B cell (primary cell): Measurements from ENCODE around the gene ARHGEF6. TPM values are rescaled to one million over a fixed set of nuclear protein-coding genes. Genes with fewer than 3 reads are reported as not detected.
A peak's percentile ranks its signal among the peaks of the same experiment; 100 is the strongest.

Source experiments
- ATAC-seq: fragments of 200-7000 bp; cut with Tn5 transposase; one replicate; pipeline ENCODE4 v1.10.0; 2021; ENCODE audit warnings: low read depth, mild to moderate bottlenecking, moderate number of reproducible peaks, moderate library complexity
- CTCF ChIA-PET: fragments of 350-600 bp; sonication (Branson Sonifier 250); formaldehyde crosslinking; loops from one replicate; lab custom pipeline; 2021; ENCODE audit warnings: antibody characterized with exemption, inconsistent platforms; lab: Charles Lee
- POLR2A ChIA-PET: fragments of 350-600 bp; sonication (Branson Sonifier 250); formaldehyde crosslinking; loops from one replicate; lab custom pipeline; 2021; ENCODE audit warnings: antibody characterized with exemption; lab: Charles Lee
- DNase-seq: peaks from one replicate; pipeline ENCODE4 v3.0.0; 2013
- H2AFZ ChIP-seq: 2 replicates; pipeline ENCODE4 v1.6.1; 2012; ENCODE audit warnings: mild to moderate bottlenecking, low read depth, low read length; ENCODE audit not compliant: insufficient read depth, poor library complexity, severe bottlenecking
- H3K27ac ChIP-seq, 2 donors: 1 replicate in 1 of 2; 2 replicates in 1 of 2; pipeline ENCODE4 v1.5.1; 2012 to 2013; ENCODE audit warnings: low read length in 2 of 2, mild to moderate bottlenecking in 2 of 2, moderate library complexity in 1 of 2
- H3K27me3 ChIP-seq, 4 experiments: fragments of 200-600 bp in 1 of 4; sonication (generic) in 1 of 4; replicated peaks in 1 of 4; 1 replicate in 2 of 4; 2 replicates in 2 of 4; pipeline versions ENCODE4 v1.6.1 to v1.7.0; 2013 to 2016; ENCODE audit warnings: low read length in 3 of 4, mild to moderate bottlenecking in 2 of 4, mixed read lengths in 1 of 4, moderate library complexity in 1 of 4; ENCODE audit not compliant: insufficient read depth in 4 of 4, control insufficient read depth in 3 of 4; ENCODE audit errors: control extremely low read depth in 1 of 4
- H3K36me3 ChIP-seq, 2 experiments: replicated peaks in 1 of 2; 1 replicate in 1 of 2; 2 replicates in 1 of 2; pipeline versions ENCODE4 v1.6.1 to v1.7.1; 2013; ENCODE audit warnings: low read length in 1 of 2; ENCODE audit not compliant: insufficient read depth in 2 of 2, control insufficient read depth in 1 of 2; ENCODE audit errors: control extremely low read depth in 1 of 2, extremely low read depth in 1 of 2
- H3K4me1 ChIP-seq, 2 donors: fragments of 200-600 bp in 1 of 2; sonication (generic) in 1 of 2; 1 replicate in 1 of 2; 2 replicates in 1 of 2; pipeline versions ENCODE4 v1.5.1 to v1.6.1; 2013 to 2017; ENCODE audit warnings: low read length in 2 of 2; ENCODE audit not compliant: control insufficient read depth in 2 of 2, insufficient read depth in 2 of 2
- H3K4me2 ChIP-seq: replicated peaks from 2 replicates; pipeline ENCODE3; 2012; ENCODE audit warnings: mild to moderate bottlenecking, low read depth, low read length; ENCODE audit not compliant: poor library complexity, severe bottlenecking
- H3K4me3 ChIP-seq, 5 experiments: fragments of 200-600 bp in 1 of 5; sonication (generic) in 1 of 5; 1 replicate in 3 of 5; 2 replicates in 2 of 5; pipeline versions ENCODE4 v1.5.1 to v1.7.0; 2011 to 2016; ENCODE audit warnings: low read length in 4 of 5, mild to moderate bottlenecking in 4 of 5, low read depth in 2 of 5, control low read depth in 1 of 5, moderate library complexity in 1 of 5; ENCODE audit not compliant: insufficient read depth in 1 of 5; ENCODE audit errors: control extremely low read depth in 1 of 5, extremely low read depth in 1 of 5
- H3K79me2 ChIP-seq: fragments of 200-600 bp; sonication (generic); one replicate; pipeline ENCODE4 v1.6.0; 2016; ENCODE audit warnings: low read length; ENCODE audit not compliant: control insufficient read depth, insufficient read depth
- H3K9ac ChIP-seq: fragments of 200-600 bp; sonication (generic); 2 replicates; pipeline ENCODE4 v1.6.1; 2017; ENCODE audit warnings: mild to moderate bottlenecking, low read length, moderate library complexity
- H3K9me3 ChIP-seq, 3 donors: one replicate each; pipeline versions ENCODE4 v1.6.1 to v1.7.1; 2013; ENCODE audit warnings: low read length in 2 of 3; ENCODE audit not compliant: control insufficient read depth in 2 of 3, insufficient read depth in 1 of 3; ENCODE audit errors: control extremely low read depth in 1 of 3
- H4K20me1 ChIP-seq: 2 replicates; pipeline ENCODE4 v1.6.0; 2012; ENCODE audit warnings: mild to moderate bottlenecking, low read length; ENCODE audit not compliant: insufficient read depth, control insufficient read depth, poor library complexity, severe bottlenecking
- H3K27ac Mint-ChIP-seq: one replicate; pipeline ENCODE4 v1.8.0; 2021; ENCODE audit warnings: mixed read lengths
- H3K27me3 Mint-ChIP-seq: one replicate; pipeline ENCODE4 v1.8.0; 2021; ENCODE audit warnings: mixed read lengths
- H3K4me1 Mint-ChIP-seq: one replicate; pipeline ENCODE4 v1.8.0; 2021; ENCODE audit warnings: mixed read lengths
- H3K4me3 Mint-ChIP-seq: one replicate; pipeline ENCODE4 v1.8.0; 2021; ENCODE audit warnings: mixed read lengths
- H3K9me3 Mint-ChIP-seq: one replicate; pipeline ENCODE4 v1.8.0; 2022; ENCODE audit warnings: mixed read lengths; ENCODE audit not compliant: insufficient read depth
- EZH2 ChIP-seq: IDR thresholded peaks from 2 replicates; pipeline ENCODE4 v1.6.1; 2012; ENCODE audit warnings: borderline replicate concordance, low read depth, mild to moderate bottlenecking, moderate library complexity, low read length; ENCODE audit not compliant: insufficient read depth, poor library complexity, severe bottlenecking
- WGBS: methylation state at CpG from one replicate; pipeline ENCODE4 v1.1.5; 2013; ENCODE audit warnings: missing lambda C conversion rate; ENCODE audit not compliant: insufficient coverage; 5-methylcytosine and 5-hydroxymethylcytosine counted together
- intact Hi-C: fragments of 100-400 bp; cut with micrococcal nuclease; formaldehyde crosslinking; loops from one replicate; pipeline ENCODE4 v1.10.0; 2022
- polyA plus RNA-seq: library from polyadenylated mRNA; depleted of rRNA; stranded (reverse); fragments of >200 nt; gene quantifications from 2 replicates; pipeline ENCODE4 v1.2.3, GENCODE V29; 2012
- total RNA-seq, 2 donors: library from RNA; stranded (reverse); fragments of 120-200 nt in 1 of 2; gene quantifications; 1 replicate in 1 of 2; 2 replicates in 1 of 2; pipeline versions ENCODE4 v1.2.3 to v1.2.4, GENCODE V29; 2013 to 2022
- TF ChIP-seq, protein P1 (sequence below): fragments of 200-600 bp; IDR thresholded peaks from one replicate; pipeline ENCODE4 v1.8.0; 2022; ENCODE audit warnings: antibody characterized with exemption, mild to moderate bottlenecking

The ARHGEF6 gene
- total and polyA plus RNA-seq, 2 donors (not counting 1 experiment from before 2014, with no cell fraction given) = 29.6 to 43.4 TPM

DNA sequence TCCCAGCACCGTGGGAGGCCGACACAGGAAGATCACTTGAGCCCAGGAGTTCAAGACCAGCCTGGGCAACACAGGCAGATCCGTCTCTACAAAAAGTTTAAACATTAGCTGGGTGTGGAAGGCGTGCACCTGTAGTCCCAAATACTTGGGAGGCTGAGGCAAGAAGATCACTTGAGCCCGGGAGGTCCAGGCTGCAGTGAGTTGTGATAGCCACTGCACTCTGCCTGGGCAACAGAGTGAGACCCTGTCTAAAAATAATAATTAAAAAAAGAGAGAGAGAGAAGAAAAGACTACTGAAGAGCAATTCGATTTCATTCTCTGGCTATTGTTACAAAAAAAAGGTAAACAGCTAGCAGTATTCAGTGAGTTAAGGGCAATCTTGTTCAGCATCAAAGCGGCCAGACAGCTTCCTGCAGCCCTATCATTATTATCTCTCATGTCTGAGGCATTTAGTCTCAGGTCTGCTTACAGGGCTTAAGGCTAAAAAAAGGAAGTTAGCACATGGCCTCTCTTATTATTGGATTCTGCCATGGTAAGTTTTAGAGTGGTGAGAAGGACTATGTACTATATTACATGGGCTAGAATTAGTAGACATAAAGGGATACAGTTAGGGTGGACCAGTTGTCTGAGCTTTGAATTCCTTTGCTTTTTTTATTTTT is 37.9 kb downstream of the ARHGEF6 start:
- Histone ChIP-seq H3K27ac (no peak overlapping the region), H2AFZ (no peak overlapping the region), H3K36me3 (peaks cover 5 to 26% of the 10 kb centered on the region in 2 experiments), H3K4me2 (no peak overlapping the region), H3K27me3 (no peaks in the 10 kb centered on the region), H3K9me3 (no peaks in the 10 kb centered on the region), H3K9ac (no peak overlapping the region), H3K4me3 (no peak overlapping the region), H3K4me1 (peaks cover 43 to 52% of the 10 kb centered on the region in 2 donors), H3K79me2 (peaks cover 15% of the 10 kb centered on the region), H4K20me1 (no peaks in the 10 kb centered on the region)
- peak overlapping the region; percentile 37 for H3K27ac Mint-ChIP-seq
- H3K27me3 Mint-ChIP-seq = no peaks in the 10 kb centered on the region
- H3K9me3 Mint-ChIP-seq = no peaks in the 10 kb centered on the region
- intact Hi-C loops = no loop called here
- DNase-seq (no peak), ATAC-seq (no peak)
- no peak for TF ChIP-seq EZH2
- TF ChIP-seq, protein P1, sequence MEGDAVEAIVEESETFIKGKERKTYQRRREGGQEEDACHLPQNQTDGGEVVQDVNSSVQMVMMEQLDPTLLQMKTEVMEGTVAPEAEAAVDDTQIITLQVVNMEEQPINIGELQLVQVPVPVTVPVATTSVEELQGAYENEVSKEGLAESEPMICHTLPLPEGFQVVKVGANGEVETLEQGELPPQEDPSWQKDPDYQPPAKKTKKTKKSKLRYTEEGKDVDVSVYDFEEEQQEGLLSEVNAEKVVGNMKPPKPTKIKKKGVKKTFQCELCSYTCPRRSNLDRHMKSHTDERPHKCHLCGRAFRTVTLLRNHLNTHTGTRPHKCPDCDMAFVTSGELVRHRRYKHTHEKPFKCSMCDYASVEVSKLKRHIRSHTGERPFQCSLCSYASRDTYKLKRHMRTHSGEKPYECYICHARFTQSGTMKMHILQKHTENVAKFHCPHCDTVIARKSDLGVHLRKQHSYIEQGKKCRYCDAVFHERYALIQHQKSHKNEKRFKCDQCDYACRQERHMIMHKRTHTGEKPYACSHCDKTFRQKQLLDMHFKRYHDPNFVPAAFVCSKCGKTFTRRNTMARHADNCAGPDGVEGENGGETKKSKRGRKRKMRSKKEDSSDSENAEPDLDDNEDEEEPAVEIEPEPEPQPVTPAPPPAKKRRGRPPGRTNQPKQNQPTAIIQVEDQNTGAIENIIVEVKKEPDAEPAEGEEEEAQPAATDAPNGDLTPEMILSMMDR = no peak
- 100% methylated on average over 3 of the region's 7 CpGs for WGBS
- CTCF ChIA-PET = interaction anchor here (1.6 kb wide), 1 partner anchor 134 kb away, joined by 3 read pairs; no protein-coding TSS in a partner anchor
- no peak overlapping the region for H3K4me3 Mint-ChIP-seq
- POLR2A ChIA-PET = no interaction called here
- peaks cover 50% of the 10 kb centered on the region for H3K4me1 Mint-ChIP-seq

DNA sequence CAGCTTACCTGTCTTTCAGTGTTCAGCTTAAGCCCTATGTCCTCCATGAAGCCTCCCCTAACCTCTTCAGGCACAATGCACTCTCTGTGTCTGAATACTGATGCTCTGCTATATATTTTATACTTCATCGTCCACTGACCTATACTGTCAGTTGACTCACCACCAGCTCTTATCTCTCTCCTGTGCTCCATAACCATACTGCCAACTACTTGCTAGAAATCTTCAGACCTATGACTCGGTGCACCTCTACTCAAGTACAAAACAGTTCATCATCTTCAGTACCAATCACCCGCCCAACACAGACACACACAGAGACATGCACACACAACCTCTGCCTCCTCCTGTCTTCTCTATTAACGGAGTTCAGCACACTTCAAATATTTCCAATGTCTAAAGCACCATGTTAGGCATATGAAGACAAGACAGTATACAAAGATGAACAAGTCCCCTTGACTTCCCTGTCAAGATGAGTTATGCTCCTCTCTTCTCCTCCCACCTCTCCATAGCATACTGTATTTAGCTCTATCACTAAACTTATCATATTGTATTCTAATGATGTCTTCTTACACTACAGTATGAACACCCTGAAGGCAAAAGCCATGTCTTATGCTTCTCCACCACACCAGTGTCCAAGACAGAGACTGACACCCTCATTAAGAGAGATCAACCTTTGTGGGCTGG is 42.5 kb downstream of the ARHGEF6 start:
- TF ChIP-seq, protein P1 = no peak
- no peak for TF ChIP-seq EZH2
- Histone ChIP-seq H3K36me3 (peaks cover 5 to 13% of the 10 kb centered on the region in 2 experiments), H3K27ac (no peak overlapping the region), H3K4me1 (peaks cover 18 to 20% of the 10 kb centered on the region in 2 donors), H2AFZ (no peak overlapping the region), H3K79me2 (peaks cover 21% of the 10 kb centered on the region), H3K9ac (no peak overlapping the region), H3K27me3 (no peaks in the 10 kb centered on the region), H3K4me3 (no peak overlapping the region), H3K4me2 (no peak overlapping the region), H3K9me3 (no peaks in the 10 kb centered on the region), H4K20me1 (no peaks in the 10 kb centered on the region)
- DNase-seq (no peak), ATAC-seq (no peak)
- WGBS = 100% methylated on average over 3 of the region's 4 CpGs
- intact Hi-C loops = no loop called here
- peaks cover 28% of the 10 kb centered on the region for H3K4me1 Mint-ChIP-seq
- H3K4me3 Mint-ChIP-seq = no peak overlapping the region
- H3K27ac Mint-ChIP-seq = peak overlapping the region; percentile 46
- ChIA-PET CTCF (interaction anchor here (1.5 kb wide), 1 partner anchor 10 kb away, joined by 4 read pairs; no protein-coding TSS in a partner anchor), POLR2A (interaction anchor here (1.0 kb wide), 1 partner anchor 22 kb away, joined by 5 read pairs; no protein-coding TSS in a partner anchor)
- no peaks in the 10 kb centered on the region for H3K27me3 Mint-ChIP-seq
- H3K9me3 Mint-ChIP-seq = no peaks in the 10 kb centered on the region
